Heart right ventricle (tissue), 16 donors: ENCODE data around the gene ITGA2. TPM values are rescaled to one million over a fixed set of nuclear protein-coding genes. Genes with fewer than 3 reads are reported as not detected.

Source experiments
- ATAC-seq, 8 donors: fragments of 200-7000 bp; cut with Tn5 transposase; one replicate each; pipeline ENCODE4 v1.9.1; 2020; ENCODE audit warnings: mild to moderate bottlenecking in 8 of 8, moderate library complexity in 8 of 8, moderate number of reproducible peaks in 1 of 8
- DNase-seq, 2 donors: peaks; one replicate each; pipeline ENCODE4 v3.0.0-alpha.2; 2020
- H3K27ac ChIP-seq, 10 donors: fragments of 200-600 bp; sonication (generic) in 2 of 10; one replicate each; pipeline versions ENCODE4 v1.5.0 to v1.8.0; 2020 to 2022; ENCODE audit warnings: mild to moderate bottlenecking in 3 of 10
- H3K27me3 ChIP-seq, 7 donors: fragments of 200-600 bp; one replicate each; pipeline ENCODE4 v1.8.0; 2021 to 2022; ENCODE audit warnings: mild to moderate bottlenecking in 2 of 7
- H3K36me3 ChIP-seq, 9 donors: fragments of 200-600 bp; sonication (generic) in 1 of 9; one replicate each; pipeline versions ENCODE4 v1.5.0 to v1.8.0; 2020 to 2022; ENCODE audit warnings: mild to moderate bottlenecking in 2 of 9
- H3K4me1 ChIP-seq, 9 donors: fragments of 200-600 bp; sonication (generic) in 1 of 9; one replicate each; pipeline versions ENCODE4 v1.5.0 to v1.8.0; 2020 to 2022; ENCODE audit warnings: mild to moderate bottlenecking in 4 of 9
- H3K4me3 ChIP-seq, 10 donors: fragments of 200-600 bp; sonication (generic) in 2 of 10; one replicate each; pipeline versions ENCODE4 v1.5.0 to v1.8.0; 2020 to 2022; ENCODE audit warnings: mild to moderate bottlenecking in 7 of 10, moderate library complexity in 2 of 10
- H3K9me3 ChIP-seq, 11 donors: fragments of 200-600 bp in 10 of 11; sonication (generic) in 2 of 11; one replicate each; pipeline versions ENCODE4 v1.5.0 to v1.8.0; 2013 to 2022; ENCODE audit warnings: mild to moderate bottlenecking in 2 of 11, control low read depth in 1 of 11, moderate library complexity in 1 of 11
- CTCF ChIP-seq, 9 donors: fragments of 200-600 bp; sonication (generic) in 2 of 9; IDR thresholded peaks; one replicate each; pipeline versions ENCODE4 v1.5.0 to v1.8.0; 2021 to 2022; ENCODE audit warnings: antibody characterized with exemption in 9 of 9, mild to moderate bottlenecking in 5 of 9, moderate library complexity in 1 of 9
- WGBS, 2 donors: extraction: QIAGEN DNeasy Blood & Tissue Kit; methylation state at CpG; one replicate each; pipeline ENCODE4 v1.1.7; 2013; ENCODE audit warnings: inconsistent platforms in 1 of 2; 5-methylcytosine and 5-hydroxymethylcytosine counted together
- intact Hi-C, 10 donors: fragments of 100-400 bp; cut with DNase I; formaldehyde crosslinking; loops; one replicate each; pipeline versions ENCODE4 v1.11.1 to v1.14.2; 2022
- polyA plus RNA-seq, 2 donors: library from polyadenylated mRNA; stranded (reverse); fragments of 200-250 nt; gene quantifications; one replicate each; pipeline ENCODE4 v1.2.3, GENCODE V29; 2013
- total RNA-seq, 10 donors: library from RNA; stranded (reverse); fragmentation: NEBNext Ultra II Directional in 3 of 10; extraction: Animal tissue kit (Norgen Biotek cat#: 25700) in 3 of 10; gene quantifications; one replicate each; pipeline versions ENCODE4 v1.2.1 to v1.2.4, GENCODE V29; 2021 to 2023
- donor health status: Arrhythmogenic right ventricular cardiomyopathy.
- donor health status: ischemic (EF 13 %, LVEDD 7.1; RV severe dilation, severe dysfunction).
- donor health status: healthy with polysubstance abuse.
- donor health status: DM: no; HTN: yes; CAD: no.
- donor health status: DM: no; HTN: no; CAD: no.
- donor health status: ischemic (EF 25% LVEDD 6.9; RV normal size, moderate dysfunction).
- donor health status: ischemic (EF 25% LVEDD 5.7; RV mildly dilated, moderate dysfunction).
- donor health status: healthy.
- donor health status: DM: yes; HTN: yes; CAD: no.
- donor health status: Ischemic cardiomyopathy.
- donor health status: ischemic (EF 35%, LVEDD 5.7; RV mildly dilated, moderate dysfunction).
- donor health status: nonischemic (EF 11% LVEDD 7.7; RV severe dilation, severe dysfunction).
- donor health status: DM: yes; HTN: yes; CAD: no.
- donor health status: PGD.
- donor health status: ischemic (EF 29% LVEDD 5.4; RV normal size, mild dysfunction).
- donor health status: nonischemic (EF 23%, LVEDD 6.1; RV moderate dilation, normal function).

ITGA2 gene
- total and polyA plus RNA-seq, 12 donors, result 0.22 to 9.4 (median 0.92) TPM

GRCh38 chr5:53023969-53024368 lies 34.8 kb downstream of the ITGA2 start:
- Histone ChIP-seq H3K4me3 (no peak overlapping the region), H3K9me3 (no peaks in the 10 kb centered on the region), H3K27me3 (no peaks in the 10 kb centered on the region), H3K36me3 (no peaks in the 10 kb centered on the region), H3K27ac (peak overlapping the region in 1 of 10 donors; percentile 22), H3K4me1 (peaks cover 0 to 41% (median 4%) of the 10 kb centered on the region in 9 donors)
- ATAC-seq, result peak in 4 of 8 donors; percentile 42 to 63 (median 47)
- intact Hi-C loops, result no loop called here
- DNase-seq, result no peak
- TF ChIP-seq CTCF (IDR thresholded peaks at IDR 0.05), result no peak
- WGBS, 2 donors, result 72 to 81% methylated on average over 2 of the region's 2 CpGs

- H3K4me3 ChIP-seq, result no peak overlapping the region
- ATAC-seq, result peak in 1 of 8 donors; percentile 11
- H3K27me3 ChIP-seq, result no peaks in the 10 kb centered on the region
- no peak for DNase-seq
- no peaks in the 10 kb centered on the region for H3K9me3 ChIP-seq
- TF ChIP-seq CTCF (IDR thresholded peaks at IDR 0.05), result no peak
- H3K27ac ChIP-seq, result peak overlapping the region in 1 of 10 donors; percentile 22
- intact Hi-C loops, result no loop called here
- no peaks in the 10 kb centered on the region for H3K36me3 ChIP-seq
- 90 to 91% methylated on average over 4 of the region's 4 CpGs for WGBS, 2 donors
- peaks cover 0 to 41% (median 4%) of the 10 kb centered on the region in 9 donors for H3K4me1 ChIP-seq
Observed at GRCh38 chr5:53024535-53024934, 35.4 kb downstream of the ITGA2 start.

GRCh38 chr5:53025487-53025886 lies 36.3 kb downstream of the ITGA2 start:
- intact Hi-C loops, result loop anchor here in 1 of 10 donors (5.0 kb wide), 1 partner anchor 38 kb away; the partner anchor contains the start of gene ITGA2
- ATAC-seq, result no peak

GRCh38 chr5:53027913-53028312 lies 38.8 kb downstream of the ITGA2 start:
- H3K27ac ChIP-seq, result peak overlapping the region in 1 of 10 donors; percentile 21
- DNase-seq, result peak; percentile 38 to 52
- no peaks in the 10 kb centered on the region for H3K27me3 ChIP-seq
- intact Hi-C loops, result loop anchor here in 1 of 10 donors (5.0 kb wide), 1 partner anchor 41 kb away; the partner anchor contains the start of gene ITGA2
- peaks cover 0 to 62% (median 16%) of the 10 kb centered on the region in 9 donors for H3K4me1 ChIP-seq
- H3K4me3 ChIP-seq, result no peak overlapping the region
- TF ChIP-seq CTCF (IDR thresholded peaks at IDR 0.05), result no peak
- no peaks in the 10 kb centered on the region for H3K9me3 ChIP-seq
- peak in 5 of 8 donors; percentile 23 to 78 (median 70) for ATAC-seq
- WGBS, 2 donors, result 27 to 32% methylated on average over 4 of the region's 4 CpGs
- no peaks in the 10 kb centered on the region for H3K36me3 ChIP-seq

More at GRCh38 chr5:53025487-53025886, 36.3 kb downstream of the ITGA2 start:
- no peak for DNase-seq
- Histone ChIP-seq H3K27ac (no peak overlapping the region), H3K4me1 (peaks cover 0 to 41% (median 4%) of the 10 kb centered on the region in 9 donors), H3K27me3 (no peaks in the 10 kb centered on the region), H3K36me3 (no peaks in the 10 kb centered on the region), H3K9me3 (no peaks in the 10 kb centered on the region), H3K4me3 (no peak overlapping the region)
- WGBS, 2 donors, result 71 to 83% methylated on average over 5 of the region's 5 CpGs
- no peak for TF ChIP-seq CTCF (IDR thresholded peaks at IDR 0.05)
